Right atrium auricular region (tissue), 2 donors: Measurements from ENCODE around the gene ERF. TPM values are rescaled to one million over a fixed set of nuclear protein-coding genes. Genes with fewer than 3 reads are reported as not detected.

ENCODE experiments used
- DNase-seq: peaks from one replicate; pipeline ENCODE4 v3.0.0-alpha.2; 2019; ENCODE audit warnings: low spot score
- H3K27ac ChIP-seq, 2 donors: fragments of 200-600 bp; sonication (generic); 1 replicate in 1 of 2; 2 replicates in 1 of 2; pipeline ENCODE4 v1.5.1; 2016 to 2019
- H3K27me3 ChIP-seq, 2 donors: fragments of 200-600 bp; sonication (generic); one replicate each; pipeline versions ENCODE4 v1.5.1 to v1.6.0; 2017 to 2019
- H3K36me3 ChIP-seq: fragments of 200-600 bp; sonication (generic); one replicate; pipeline ENCODE4 v1.5.1; 2016
- H3K4me1 ChIP-seq, 2 donors: fragments of 200-600 bp; sonication (generic); one replicate each; pipeline versions ENCODE4 v1.5.1 to v1.6.0; 2017 to 2019
- H3K4me3 ChIP-seq, 2 donors: fragments of 200-600 bp; sonication (generic); 1 replicate in 1 of 2; 2 replicates in 1 of 2; pipeline ENCODE4 v1.5.1; 2017 to 2019; ENCODE audit warnings: mild to moderate bottlenecking in 1 of 2, moderate library complexity in 1 of 2
- H3K9me3 ChIP-seq, 2 donors: fragments of 200-600 bp; sonication (generic); one replicate each; pipeline ENCODE4 v1.5.1; 2019
- total RNA-seq, 2 donors: library from RNA; depleted of rRNA; stranded (reverse); fragments of >200 nt; gene quantifications; one replicate each; pipeline ENCODE4 v1.1.0, GENCODE V29; 2016
- TF ChIP-seq, protein P1 (sequence below), 2 donors: fragments of 200-600 bp; sonication (generic); IDR thresholded peaks; one replicate each; pipeline ENCODE4 v1.5.1; 2019; ENCODE audit warnings: antibody characterized with exemption in 2 of 2

The ERF gene
- total RNA-seq, 2 donors from 2014 or later, result 26.8 to 34.9 TPM

DNA sequence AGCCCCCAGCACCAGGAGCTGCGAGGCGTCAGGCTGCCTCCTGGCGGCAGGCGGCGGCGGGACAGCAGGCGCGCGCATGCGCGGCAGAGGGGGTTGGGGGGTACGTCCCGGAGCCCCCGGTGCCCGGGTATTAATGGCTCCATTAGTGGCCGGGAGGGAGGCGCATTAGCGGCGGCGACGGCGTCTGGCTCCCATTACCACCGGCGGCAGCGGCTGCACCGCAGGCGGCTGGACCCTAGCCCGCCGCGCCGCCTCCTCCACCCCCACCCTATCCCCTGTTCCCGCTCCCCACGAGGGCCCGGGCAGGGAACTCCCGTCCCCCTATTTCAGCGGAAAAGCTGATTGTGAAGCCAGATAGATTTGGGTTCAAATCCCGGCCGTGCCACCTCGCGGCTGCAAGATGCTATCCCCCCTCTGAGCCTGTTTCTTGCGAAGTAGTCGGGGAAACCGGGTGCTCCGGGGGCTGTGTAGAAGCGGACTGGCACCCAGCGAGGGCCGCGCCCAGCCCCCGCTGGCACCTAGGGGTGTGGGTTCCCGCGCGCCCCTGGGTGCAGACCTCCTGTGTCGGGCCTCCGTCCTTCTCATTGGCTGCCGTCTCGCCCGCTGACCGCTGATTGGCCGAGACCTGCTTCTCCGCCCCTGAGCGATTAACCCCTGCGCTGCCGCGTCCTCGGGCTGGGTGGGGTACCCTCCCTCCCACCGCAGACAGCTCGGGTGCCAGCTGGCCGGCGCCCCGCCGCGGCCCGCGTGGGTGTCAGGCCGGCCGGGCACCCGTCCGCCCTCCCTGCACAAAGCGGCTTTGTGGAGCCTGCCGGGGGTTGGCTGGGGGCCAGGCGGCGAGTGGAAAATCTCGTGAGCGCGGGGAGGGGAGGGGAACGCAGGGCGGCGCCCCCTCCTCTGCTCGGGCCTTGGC, 25.2 kb upstream of the ERF start:
- Histone ChIP-seq H3K9me3 (no peaks in the 10 kb centered on the region), H3K36me3 (peaks cover 2% of the 10 kb centered on the region), H3K27me3 (no peaks in the 10 kb centered on the region), H3K4me1 (peaks cover 0 to 83% of the 10 kb centered on the region in 2 donors), H3K27ac (peak overlapping the region; percentile 97 to 99), H3K4me3 (peak overlapping the region; percentile 81 to 89)
- TF ChIP-seq, protein P1, sequence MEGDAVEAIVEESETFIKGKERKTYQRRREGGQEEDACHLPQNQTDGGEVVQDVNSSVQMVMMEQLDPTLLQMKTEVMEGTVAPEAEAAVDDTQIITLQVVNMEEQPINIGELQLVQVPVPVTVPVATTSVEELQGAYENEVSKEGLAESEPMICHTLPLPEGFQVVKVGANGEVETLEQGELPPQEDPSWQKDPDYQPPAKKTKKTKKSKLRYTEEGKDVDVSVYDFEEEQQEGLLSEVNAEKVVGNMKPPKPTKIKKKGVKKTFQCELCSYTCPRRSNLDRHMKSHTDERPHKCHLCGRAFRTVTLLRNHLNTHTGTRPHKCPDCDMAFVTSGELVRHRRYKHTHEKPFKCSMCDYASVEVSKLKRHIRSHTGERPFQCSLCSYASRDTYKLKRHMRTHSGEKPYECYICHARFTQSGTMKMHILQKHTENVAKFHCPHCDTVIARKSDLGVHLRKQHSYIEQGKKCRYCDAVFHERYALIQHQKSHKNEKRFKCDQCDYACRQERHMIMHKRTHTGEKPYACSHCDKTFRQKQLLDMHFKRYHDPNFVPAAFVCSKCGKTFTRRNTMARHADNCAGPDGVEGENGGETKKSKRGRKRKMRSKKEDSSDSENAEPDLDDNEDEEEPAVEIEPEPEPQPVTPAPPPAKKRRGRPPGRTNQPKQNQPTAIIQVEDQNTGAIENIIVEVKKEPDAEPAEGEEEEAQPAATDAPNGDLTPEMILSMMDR (IDR thresholded peaks at IDR 0.05), result peak; percentile 88 to 94
- DNase-seq, result peak; percentile 94

- Histone ChIP-seq H3K9me3 (no peaks in the 10 kb centered on the region), H3K4me3 (peak overlapping the region; percentile 81 to 89), H3K27me3 (no peaks in the 10 kb centered on the region), H3K4me1 (peaks cover 0 to 84% of the 10 kb centered on the region in 2 donors), H3K36me3 (peaks cover 10% of the 10 kb centered on the region), H3K27ac (peak overlapping the region; percentile 97 to 99)
- DNase-seq, result no peak
- TF ChIP-seq, protein P1 (IDR thresholded peaks at IDR 0.05), result no peak
Observed at GRCh38 chr19:42279155-42279901, 24.4 kb upstream of the ERF start.

DNA sequence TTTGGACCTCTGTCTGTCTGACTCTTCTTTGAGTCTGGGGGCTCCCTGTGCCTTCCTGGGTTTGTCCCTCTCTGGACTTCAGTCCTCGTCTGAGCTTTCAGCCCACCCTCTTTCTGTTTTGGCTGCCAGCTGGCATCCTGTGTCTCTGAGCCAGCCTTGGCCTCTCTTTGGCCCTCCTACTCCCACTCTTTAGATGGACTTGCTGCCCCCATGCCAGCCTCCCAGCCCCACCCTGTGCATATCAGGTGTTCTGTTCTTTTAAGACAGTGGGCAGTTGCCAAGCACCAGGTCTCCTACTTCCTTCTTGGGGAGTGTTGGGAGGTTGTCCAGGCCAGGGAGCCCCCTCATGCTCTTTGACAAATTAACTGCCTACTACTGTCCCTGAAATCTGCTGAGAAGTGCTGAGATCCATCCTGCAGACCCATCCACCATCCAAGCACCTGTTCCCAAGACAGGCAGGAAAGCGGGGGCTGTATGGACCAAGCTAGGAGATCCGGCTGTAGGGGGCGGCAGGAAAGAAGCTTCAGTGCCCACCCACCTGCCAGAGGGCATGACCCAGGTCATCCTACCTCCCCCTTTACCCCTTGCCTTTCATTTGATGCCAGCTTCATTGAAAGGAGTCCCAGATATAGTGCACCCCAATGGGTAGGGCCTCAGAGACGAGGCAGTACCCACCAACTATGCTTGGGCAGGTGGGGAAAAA, 23.7 kb upstream of the ERF start:
- H3K4me3 ChIP-seq, result no peak overlapping the region
- H3K27ac ChIP-seq, result peak overlapping the region; percentile 97 to 99
- peaks cover 0 to 85% of the 10 kb centered on the region in 2 donors for H3K4me1 ChIP-seq
- no peaks in the 10 kb centered on the region for H3K9me3 ChIP-seq
- H3K27me3 ChIP-seq, result no peaks in the 10 kb centered on the region
- TF ChIP-seq, protein P1 (IDR thresholded peaks at IDR 0.05), result no peak
- no peak for DNase-seq
- peaks cover 17% of the 10 kb centered on the region for H3K36me3 ChIP-seq

DNA sequence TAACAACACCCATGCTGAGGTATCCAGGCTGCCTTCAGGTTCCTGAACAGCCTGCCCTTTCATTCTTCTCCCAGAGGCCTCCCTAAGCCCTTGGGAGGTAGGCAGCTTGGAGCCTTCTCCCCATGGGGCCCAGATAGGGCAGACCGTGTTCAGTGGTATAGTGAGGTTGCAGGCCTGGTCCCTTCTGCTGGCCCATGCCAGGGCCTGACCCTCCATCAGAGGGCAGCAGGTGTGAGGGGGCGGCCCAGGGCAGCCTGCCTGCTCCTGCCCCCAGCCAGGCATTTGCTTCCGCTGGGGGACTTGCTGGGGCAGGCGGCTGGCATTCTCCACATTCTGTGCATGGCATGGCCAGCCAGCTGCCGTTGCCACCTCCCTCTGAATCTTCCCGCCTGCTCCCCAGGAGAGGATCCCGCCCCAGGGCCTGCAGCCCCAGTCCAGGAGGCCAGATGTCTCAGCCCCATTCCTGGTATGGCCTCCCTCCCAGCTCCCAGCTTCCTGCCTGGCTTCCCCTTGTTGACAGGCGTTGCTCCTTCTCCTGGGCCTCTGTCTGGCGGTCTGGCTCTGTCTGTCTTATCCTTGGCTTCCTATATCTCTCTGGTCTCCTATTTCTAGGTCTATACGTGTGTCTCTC, 23.0 kb upstream of the ERF start:
- H3K4me1 ChIP-seq, result peaks cover 0 to 80% of the 10 kb centered on the region in 2 donors
- H3K9me3 ChIP-seq, result no peaks in the 10 kb centered on the region
- TF ChIP-seq, protein P1 (IDR thresholded peaks at IDR 0.05), result no peak
- no peak overlapping the region for H3K4me3 ChIP-seq
- DNase-seq, result no peak
- peak overlapping the region; percentile 97 to 99 for H3K27ac ChIP-seq
- peaks cover 24% of the 10 kb centered on the region for H3K36me3 ChIP-seq
- no peaks in the 10 kb centered on the region for H3K27me3 ChIP-seq

DNA sequence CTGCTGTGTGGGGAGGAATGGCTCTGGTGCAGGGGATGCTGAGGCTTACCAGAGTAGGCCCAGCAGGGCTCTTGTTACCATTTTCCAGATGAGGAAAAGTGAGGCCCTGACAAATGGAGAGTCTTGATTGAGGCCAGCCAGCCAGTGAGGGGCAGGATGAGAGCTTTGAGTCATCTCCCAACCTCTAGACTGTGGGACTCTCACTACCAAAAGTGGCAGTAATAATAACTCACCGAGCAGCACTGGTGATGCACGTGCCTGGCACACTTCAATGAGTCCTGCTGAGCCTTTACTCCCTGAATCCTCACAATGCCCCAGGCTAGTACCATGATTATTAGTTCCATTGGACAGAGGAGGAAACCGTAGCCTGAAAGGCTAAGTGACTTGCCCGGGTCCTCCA, 21.9 kb upstream of the ERF start:
- Histone ChIP-seq H3K4me3 (no peak overlapping the region), H3K27ac (peak overlapping the region in 1 of 2 donors; percentile 99), H3K36me3 (peaks cover 35% of the 10 kb centered on the region), H3K4me1 (peaks cover 0 to 72% of the 10 kb centered on the region in 2 donors), H3K9me3 (no peaks in the 10 kb centered on the region), H3K27me3 (no peaks in the 10 kb centered on the region)
- TF ChIP-seq, protein P1 (IDR thresholded peaks at IDR 0.05), result no peak
- no peak for DNase-seq
